ENCODE measurements around the gene RCC1. TPM values are rescaled to one million over a fixed set of nuclear protein-coding genes. Genes with fewer than 3 reads are reported as not detected.
"Not testable (repeated sequence)": the region's sequence is repeated elsewhere in the genome, so short reads cannot be mapped to it uniquely, and the experiment has no call there.

Gene RCC1
- polyA plus RNA-seq, 1 donor (not counting 4 experiments of a cell fraction or from before 2014, with no cell fraction given) = 38.6 TPM

- peaks cover 47% of the 10 kb centered on the region for H3K79me2 ChIP-seq (ENCODE audit: control insufficient read depth, insufficient read depth, low read length)
- FAIRE-seq = peak; percentile 13
- H3K9me1 ChIP-seq (ENCODE audit: control insufficient read depth, extremely low read depth, insufficient read depth, low read length) = no peaks in the 10 kb centered on the region
- peak overlapping the region; percentile 89 for H3K4me2 ChIP-seq (ENCODE audit: control insufficient read depth, extremely low read depth, insufficient read depth, low read depth, low read length)
- peak overlapping the region; percentile 44 for H2AFZ ChIP-seq (ENCODE audit: control insufficient read depth, low read length)
- H3K27ac ChIP-seq (ENCODE audit: control insufficient read depth, insufficient read depth, low read length) = peak overlapping the region; percentile 88
- H3K9ac ChIP-seq (ENCODE audit: control insufficient read depth, extremely low read depth, insufficient read depth, low read length) = peak overlapping the region; percentile 95
- DNase-seq (ENCODE audit: low read depth, low spot score) = no peak
- no peaks in the 10 kb centered on the region for H3K9me3 ChIP-seq (ENCODE audit: control insufficient read depth, low read depth, low read length)
- H3K36me3 ChIP-seq (ENCODE audit: control insufficient read depth in 2 of 2, extremely low read depth in 1 of 2, insufficient read depth in 2 of 2, low read length in 2 of 2) = peaks cover 2 to 11% of the 10 kb centered on the region in 2 experiments
- TF ChIP-seq CTCF (optimal IDR thresholded peaks at IDR 0.05 in 1 of 3, IDR thresholded peaks at IDR 0.05 in 1 of 3, conservative IDR thresholded peaks at IDR 0.05 in 1 of 3; ENCODE audit: extremely low read depth in 1 of 3, insufficient read depth in 2 of 3, low read length in 3 of 3) = no peak
- peaks cover 18% of the 10 kb centered on the region for H3K4me1 ChIP-seq (ENCODE audit: control insufficient read depth, extremely low read depth, insufficient read depth, low read length)
- dilution Hi-C loops (cut with MboI; ENCODE audit: extremely low pct_ligation_motif_present, low sequenced_read_pairs) = no loop called here
- H4K20me1 ChIP-seq (ENCODE audit: control insufficient read depth, extremely low read depth, insufficient read depth, low read length) = no peaks in the 10 kb centered on the region
- H3K27me3 ChIP-seq (ENCODE audit: control insufficient read depth, extremely low read depth, insufficient read depth, low read length) = no peaks in the 10 kb centered on the region
- peak overlapping the region; percentile 64 to 76 (median 72) for H3K4me3 ChIP-seq (ENCODE audit: control insufficient read depth in 2 of 3, extremely low read depth in 1 of 3, insufficient read depth in 2 of 3, low read depth in 1 of 3, low read length in 3 of 3)
Observed at GRCh38 chr1:28518745-28519341, 13.0 kb downstream of the RCC1 start.

- H3K4me1 ChIP-seq (ENCODE audit: control insufficient read depth, extremely low read depth, insufficient read depth, low read length) = peaks cover 18% of the 10 kb centered on the region
- H3K27me3 ChIP-seq (ENCODE audit: control insufficient read depth, extremely low read depth, insufficient read depth, low read length) = no peaks in the 10 kb centered on the region
- dilution Hi-C loops (cut with MboI; ENCODE audit: extremely low pct_ligation_motif_present, low sequenced_read_pairs) = no loop called here
- no peak overlapping the region for H3K9ac ChIP-seq (ENCODE audit: control insufficient read depth, extremely low read depth, insufficient read depth, low read length)
- H3K9me1 ChIP-seq (ENCODE audit: control insufficient read depth, extremely low read depth, insufficient read depth, low read length) = no peaks in the 10 kb centered on the region
- H2AFZ ChIP-seq (ENCODE audit: control insufficient read depth, low read length) = no peak overlapping the region
- peak overlapping the region; percentile 37 for H3K4me2 ChIP-seq (ENCODE audit: control insufficient read depth, extremely low read depth, insufficient read depth, low read depth, low read length)
- H3K79me2 ChIP-seq (ENCODE audit: control insufficient read depth, insufficient read depth, low read length) = peaks cover 60% of the 10 kb centered on the region
- H3K4me3 ChIP-seq (ENCODE audit: control insufficient read depth in 2 of 3, extremely low read depth in 1 of 3, insufficient read depth in 2 of 3, low read depth in 1 of 3, low read length in 3 of 3) = no peak overlapping the region
- H3K27ac ChIP-seq (ENCODE audit: control insufficient read depth, insufficient read depth, low read length) = no peak overlapping the region
- no peaks in the 10 kb centered on the region for H3K9me3 ChIP-seq (ENCODE audit: control insufficient read depth, low read depth, low read length)
- no peak for TF ChIP-seq CTCF (optimal IDR thresholded peaks at IDR 0.05 in 1 of 3, IDR thresholded peaks at IDR 0.05 in 1 of 3, conservative IDR thresholded peaks at IDR 0.05 in 1 of 3; ENCODE audit: extremely low read depth in 1 of 3, insufficient read depth in 2 of 3, low read length in 3 of 3)
- no peak for TF ChIP-seq EZH2 (IDR thresholded peaks at IDR 0.05; ENCODE audit: low read length)
- H3K36me3 ChIP-seq (ENCODE audit: control insufficient read depth in 2 of 2, extremely low read depth in 1 of 2, insufficient read depth in 2 of 2, low read length in 2 of 2) = peaks cover 2 to 11% of the 10 kb centered on the region in 2 experiments
- no peak for FAIRE-seq
- H4K20me1 ChIP-seq (ENCODE audit: control insufficient read depth, extremely low read depth, insufficient read depth, low read length) = no peaks in the 10 kb centered on the region
- no peak for DNase-seq (ENCODE audit: low read depth, low spot score)
Observed at GRCh38 chr1:28519946-28520725, 14.3 kb downstream of the RCC1 start.

- Histone ChIP-seq H3K79me2 (ENCODE audit: control insufficient read depth, insufficient read depth, low read length) (peaks cover 67% of the 10 kb centered on the region), H3K36me3 (ENCODE audit: control insufficient read depth in 2 of 2, extremely low read depth in 1 of 2, insufficient read depth in 2 of 2, low read length in 2 of 2) (peaks cover 2 to 14% of the 10 kb centered on the region in 2 experiments), H3K4me1 (ENCODE audit: control insufficient read depth, extremely low read depth, insufficient read depth, low read length) (peaks cover 20% of the 10 kb centered on the region)
- DNase-seq (ENCODE audit: low read depth, low spot score); H3K4me3 ChIP-seq (ENCODE audit: control insufficient read depth in 2 of 3, extremely low read depth in 1 of 3, insufficient read depth in 2 of 3, low read depth in 1 of 3, low read length in 3 of 3); H3K27me3 ChIP-seq (ENCODE audit: control insufficient read depth, extremely low read depth, insufficient read depth, low read length); H4K20me1 ChIP-seq (ENCODE audit: control insufficient read depth, extremely low read depth, insufficient read depth, low read length); H3K9me1 ChIP-seq (ENCODE audit: control insufficient read depth, extremely low read depth, insufficient read depth, low read length); dilution Hi-C loops (cut with MboI; ENCODE audit: extremely low pct_ligation_motif_present, low sequenced_read_pairs); H3K9me3 ChIP-seq (ENCODE audit: control insufficient read depth, low read depth, low read length); H3K4me2 ChIP-seq (ENCODE audit: control insufficient read depth, extremely low read depth, insufficient read depth, low read depth, low read length); FAIRE-seq; H3K27ac ChIP-seq (ENCODE audit: control insufficient read depth, insufficient read depth, low read length); H2AFZ ChIP-seq (ENCODE audit: control insufficient read depth, low read length); H3K9ac ChIP-seq (ENCODE audit: control insufficient read depth, extremely low read depth, insufficient read depth, low read length): not testable (repeated sequence)
Observed at GRCh38 chr1:28520796-28521195, 15.0 kb downstream of the RCC1 start.

Measured in keratinocyte (primary cell).